Measurements from ENCODE around the gene FAM156B.
"Not testable (repeated sequence)": the region's sequence is repeated elsewhere in the genome, so short reads cannot be mapped to it uniquely, and the experiment has no call there.

Gene FAM156B

DNA sequence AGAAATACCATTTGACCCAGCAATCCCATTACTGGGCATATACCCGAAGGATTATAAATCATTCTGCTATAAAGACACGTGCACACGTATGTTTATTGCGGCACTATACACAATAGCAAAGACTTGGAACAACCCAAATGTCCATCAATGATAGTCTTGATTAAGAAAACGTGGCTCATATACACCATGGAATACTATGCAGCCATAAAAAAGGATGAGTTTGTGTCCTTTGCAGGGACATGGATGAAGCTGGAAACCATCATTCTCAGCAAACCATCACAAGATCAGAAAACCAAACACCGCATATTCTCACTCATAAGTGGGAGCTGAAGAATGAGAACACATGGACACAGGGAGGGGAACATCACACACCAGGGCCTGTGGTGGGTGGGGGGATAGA lies 33.1 kb downstream of the FAM156B start:
- DNase-seq: not testable (repeated sequence)

DNA sequence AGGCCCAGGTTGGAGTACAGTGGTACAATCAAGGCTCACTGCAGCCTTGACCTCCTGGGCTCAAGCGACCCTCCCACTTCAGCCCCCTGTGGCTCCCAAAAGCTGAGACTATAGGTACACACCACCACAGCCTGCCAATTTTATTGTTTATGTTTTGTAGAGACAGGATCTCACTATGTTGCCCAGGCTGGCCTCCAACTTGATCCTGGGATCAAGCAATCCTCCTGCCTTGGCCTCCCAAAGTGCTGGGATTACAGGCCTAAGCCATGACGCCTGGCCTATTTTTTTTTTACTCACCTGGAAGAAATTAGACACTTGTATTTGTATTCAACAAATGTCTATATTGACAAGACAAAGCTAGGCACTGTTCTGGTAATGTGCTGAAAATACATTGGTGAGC lies 36.1 kb downstream of the FAM156B start:
- DNase-seq: no peak

DNA sequence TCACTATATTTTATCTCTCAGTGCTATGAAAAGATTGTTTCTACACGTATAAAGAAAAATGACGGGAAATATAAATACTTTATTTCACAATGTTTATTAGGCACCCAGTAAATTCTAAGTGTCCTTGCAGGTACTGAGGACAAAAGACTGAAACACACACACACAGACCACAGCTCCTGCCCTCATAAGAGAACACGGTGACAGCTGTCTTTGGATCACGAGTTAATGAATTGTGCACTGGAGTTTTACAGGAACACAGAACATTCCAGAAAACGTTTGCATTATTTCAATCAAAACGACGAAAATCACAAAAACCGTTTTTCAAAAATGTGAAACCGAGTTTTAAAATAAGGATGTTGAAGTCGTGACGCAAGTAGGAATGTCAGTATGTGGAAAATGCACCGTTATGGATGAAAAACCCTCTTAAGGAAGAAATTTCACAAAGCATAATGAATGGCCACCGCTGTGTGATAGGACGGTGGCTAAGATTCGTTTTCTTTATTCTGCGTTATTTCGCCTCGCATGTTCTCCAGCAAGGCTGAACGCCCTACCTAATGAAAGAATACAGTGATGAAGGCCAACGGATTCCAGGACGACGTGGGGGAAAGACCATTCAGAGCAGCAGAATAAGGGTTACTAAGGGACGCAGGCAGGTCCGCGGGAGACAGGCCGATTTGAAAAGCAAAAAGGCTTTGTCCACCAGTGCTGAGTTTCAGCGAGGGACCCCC lies 37.0 kb downstream of the FAM156B start:
- DNase-seq: no peak

DNA sequence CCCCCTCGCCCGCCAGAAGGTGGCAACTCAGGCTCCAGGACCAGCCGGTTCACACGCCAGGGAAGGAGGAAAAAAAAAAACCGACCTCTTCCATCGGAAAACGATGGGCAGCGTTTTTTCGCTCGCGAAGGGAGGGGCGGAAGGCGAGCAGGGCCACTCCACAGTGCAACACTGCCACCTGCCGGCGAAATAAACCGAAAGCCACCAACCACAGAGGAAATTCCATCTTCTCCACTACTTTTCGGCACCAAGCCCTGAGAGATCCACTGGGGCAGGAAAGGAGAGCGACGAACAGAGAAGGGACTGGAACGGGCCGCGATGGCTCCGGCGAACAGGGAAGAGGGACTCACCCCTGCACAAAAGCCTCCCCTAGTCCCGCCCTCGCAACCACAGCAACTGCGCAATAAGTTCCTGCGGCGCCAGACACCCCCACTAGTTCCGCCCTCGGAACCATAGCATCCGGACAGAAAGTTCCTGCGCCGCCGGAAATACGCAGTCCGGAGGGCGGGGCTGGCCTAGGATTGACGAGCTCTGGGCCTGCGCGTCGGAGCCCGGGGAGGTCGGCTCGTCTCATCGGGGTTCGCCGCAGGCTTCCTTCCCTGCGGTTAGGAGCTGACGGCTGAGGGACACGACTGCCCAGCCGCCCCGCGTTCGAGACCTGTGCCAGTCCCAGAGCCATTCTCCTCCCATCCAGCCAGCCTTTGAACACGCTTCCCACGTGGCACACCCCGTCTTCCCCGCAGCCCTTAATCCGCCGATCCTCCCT lies 37.8 kb downstream of the FAM156B start:
- DNase-seq: peak; percentile 76 to 93

DNA sequence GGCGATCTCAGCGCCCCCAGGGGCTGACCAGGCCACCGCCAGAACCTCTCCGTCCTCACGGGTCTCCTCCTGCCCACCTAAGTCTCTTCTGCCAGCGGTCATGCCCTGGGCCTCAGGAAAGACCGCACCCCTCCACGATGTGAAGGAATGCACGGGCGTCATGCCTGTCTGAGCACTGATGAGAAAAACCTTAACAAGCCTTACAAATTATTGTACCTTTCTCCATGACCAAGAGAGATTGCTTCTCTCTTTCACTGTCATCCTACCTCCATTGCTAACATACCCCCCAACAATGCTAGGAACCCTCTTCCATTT lies 38.3 kb downstream of the FAM156B start:
- DNase-seq: not testable (repeated sequence)

DNA sequence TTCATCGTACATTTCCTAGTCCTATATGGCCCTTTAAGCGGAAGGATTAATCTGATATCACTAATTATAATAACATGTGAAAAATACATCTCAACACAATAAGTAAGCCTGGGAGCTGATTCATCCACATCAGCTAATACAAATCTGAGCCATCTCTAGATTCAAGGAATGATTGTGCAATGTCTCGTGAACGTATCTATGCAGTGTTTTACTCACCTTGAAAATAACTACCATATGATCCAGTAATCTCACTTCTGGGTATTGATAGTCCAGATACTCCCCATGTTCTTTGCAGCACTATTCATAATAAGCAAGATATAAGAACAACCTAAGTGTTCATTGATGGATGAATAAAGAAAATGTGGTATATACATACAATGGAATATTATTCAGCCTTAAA lies 43.6 kb downstream of the FAM156B start:
- not testable (repeated sequence) for DNase-seq

DNA sequence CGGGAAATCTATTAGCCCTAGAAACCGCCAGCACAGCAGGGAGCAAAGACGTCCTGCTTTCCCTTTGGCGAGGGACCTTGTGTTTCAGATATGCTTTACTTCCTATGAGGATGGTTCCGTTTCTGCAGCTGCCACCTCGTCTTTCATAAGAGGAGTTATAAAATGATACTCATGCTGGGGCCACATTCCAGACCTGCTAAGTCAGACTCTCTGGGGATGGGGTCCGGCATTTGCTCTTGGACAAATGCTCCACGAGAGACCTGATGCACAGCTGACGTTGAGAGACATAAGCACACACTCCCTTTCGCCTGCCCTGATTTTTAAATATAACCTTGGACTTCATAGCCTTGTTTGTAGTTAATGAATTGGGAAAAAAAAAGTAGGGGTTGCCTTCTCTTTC lies 44.6 kb downstream of the FAM156B start:
- DNase-seq: not testable (repeated sequence)

DNA sequence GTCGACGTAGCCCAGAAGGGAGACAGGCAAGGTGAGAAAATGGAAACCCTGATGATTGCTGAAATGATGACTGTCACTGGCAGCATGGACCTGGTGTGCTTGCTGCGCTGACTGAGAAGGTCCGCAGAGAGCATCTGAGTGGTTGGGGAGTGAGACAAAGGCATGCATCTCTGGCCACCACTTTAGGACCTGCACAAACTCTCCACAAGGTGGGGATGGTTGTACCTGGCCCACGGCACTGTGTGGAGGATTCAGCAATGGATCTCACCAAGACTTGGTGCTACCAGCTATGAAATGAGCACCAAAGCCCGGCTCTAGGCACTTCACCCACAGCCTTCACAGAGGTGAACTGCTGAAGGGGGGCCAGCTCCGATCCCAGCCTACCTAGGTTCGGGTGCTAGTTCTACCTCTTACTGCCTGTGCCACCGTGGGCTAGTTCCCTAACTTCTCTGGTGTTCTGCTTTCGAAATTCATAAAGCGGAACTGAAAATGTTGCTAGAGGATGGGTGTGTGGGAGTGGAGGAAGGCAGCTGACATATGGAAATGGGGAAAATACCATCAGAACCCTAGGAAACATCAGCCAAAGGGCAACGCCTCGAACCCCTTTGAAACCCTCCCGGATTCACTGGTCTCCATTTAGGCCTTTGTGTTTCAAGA lies 48.8 kb downstream of the FAM156B start:
- DNase-seq: not testable (repeated sequence)

DNA sequence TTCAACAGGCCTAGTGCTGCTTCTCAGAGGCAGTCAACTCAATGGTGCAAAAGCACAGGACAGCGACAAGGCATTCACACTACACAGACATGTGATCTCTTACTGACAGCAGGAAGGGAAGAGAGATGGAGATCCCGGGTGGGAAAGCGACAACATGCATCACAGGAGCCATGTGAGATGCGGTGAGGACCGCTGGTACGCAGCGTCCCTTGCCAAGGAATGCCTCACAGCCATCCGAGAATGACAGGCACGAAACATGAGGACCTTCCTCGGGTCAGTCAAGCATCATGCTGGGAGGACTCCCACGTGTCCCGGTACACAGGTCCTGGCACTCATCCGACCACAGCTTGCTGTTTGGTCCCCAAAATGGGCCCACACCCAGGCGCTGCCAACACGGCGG lies 50.4 kb downstream of the FAM156B start:
- DNase-seq: not testable (repeated sequence)

DNA sequence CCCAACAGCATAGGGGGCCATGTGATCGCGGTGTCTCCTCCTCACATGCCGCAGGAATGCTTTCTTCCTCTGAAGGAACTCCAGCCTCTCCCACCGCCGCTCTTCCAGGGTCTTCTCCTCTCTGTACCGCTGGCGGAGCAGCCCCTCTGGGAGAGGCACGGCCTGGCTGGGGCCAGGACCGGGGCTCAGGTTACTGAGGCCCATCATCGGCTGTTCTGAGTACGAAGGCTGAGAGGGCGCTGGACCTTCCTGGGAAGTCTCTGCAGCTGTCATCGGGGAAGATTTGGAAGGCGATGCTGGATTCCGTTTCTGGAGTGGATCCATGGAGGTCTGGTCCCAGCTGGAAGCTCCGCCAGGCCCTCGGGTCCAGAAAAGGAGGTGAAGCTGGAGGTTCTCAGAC lies 51.1 kb downstream of the FAM156B start:
- not testable (repeated sequence) for DNase-seq

DNA sequence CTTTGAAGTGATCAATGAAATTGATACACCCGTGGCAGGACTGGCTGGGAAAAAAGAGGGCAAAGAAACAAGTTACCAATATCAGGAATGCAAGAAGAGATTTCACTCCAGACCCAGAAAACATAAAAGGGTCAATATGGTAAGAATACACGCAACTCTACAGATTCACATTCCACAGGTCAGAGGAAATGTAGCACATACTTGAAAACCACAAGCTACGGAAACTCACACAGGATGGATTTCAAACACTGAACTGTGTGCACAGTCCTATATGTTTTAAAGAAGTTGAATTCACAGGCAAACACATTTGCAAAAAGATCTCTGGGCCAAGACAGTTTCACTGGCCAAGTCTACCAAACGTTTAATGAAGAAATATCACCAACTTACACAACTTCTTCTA lies 52.2 kb downstream of the FAM156B start:
- not testable (repeated sequence) for DNase-seq

DNA sequence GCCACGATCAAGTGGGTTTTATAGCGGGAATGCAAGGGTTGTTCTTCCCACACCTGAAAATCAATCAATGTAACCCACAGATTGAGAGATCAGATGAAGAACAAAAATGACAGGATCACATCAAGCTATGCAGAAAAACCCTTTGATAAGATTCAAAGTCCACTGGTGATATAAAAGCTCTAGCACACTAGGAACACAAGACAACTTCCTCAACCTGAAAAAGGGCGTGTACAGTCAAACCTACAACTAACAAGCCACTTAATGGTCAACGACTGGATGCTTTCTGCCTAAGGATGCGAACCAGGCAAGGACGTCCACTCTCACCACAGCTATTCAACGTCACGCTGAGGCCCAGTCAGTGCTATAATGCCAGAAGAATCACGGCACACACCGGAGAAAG lies 52.8 kb downstream of the FAM156B start:
- DNase-seq: not testable (repeated sequence)
